ENCODE results near the gene GLRB.

GRCh38 chr4:157035471-157035870 lies 40.5 kb upstream of the GLRB start:
- TF ChIP-seq POLR2A (IDR thresholded peaks at IDR 0.05; ENCODE audit: low read depth, low read length), result no peak
- TF ChIP-seq TAF1 (IDR thresholded peaks at IDR 0.05; ENCODE audit: borderline replicate concordance, low read depth, low read length), result no peak

Data from GM12892 (cell line).